CD4-positive, alpha-beta T cell (primary cell): ENCODE measurements around the gene SLC30A9. TPM values are rescaled to one million over a fixed set of nuclear protein-coding genes. Genes with fewer than 3 reads are reported as not detected.

Experiments
- ATAC-seq: fragments of 200-7000 bp; cut with Tn5 transposase; one replicate; pipeline ENCODE4 v1.10.0; 2022; ENCODE audit warnings: mild to moderate bottlenecking; ENCODE audit not compliant: poor library complexity
- CTCF ChIA-PET: fragments of 350-600 bp; sonication (Branson Sonifier 250); formaldehyde crosslinking; loops from one replicate; lab custom pipeline; 2021; ENCODE audit warnings: antibody characterized with exemption, inconsistent platforms; lab: Charles Lee
- POLR2A ChIA-PET: fragments of 350-600 bp; sonication (Branson Sonifier 250); formaldehyde crosslinking; loops from one replicate; lab custom pipeline; 2021; ENCODE audit warnings: antibody characterized with exemption, inconsistent platforms; lab: Charles Lee
- DNase-seq, 14 experiments: peaks; one replicate each; pipeline ENCODE4 v3.0.0-alpha.2; 2013 to 2020; ENCODE audit warnings: mixed read lengths in 2 of 14
- H3K27ac ChIP-seq, 2 donors: one replicate each; pipeline versions ENCODE4 v1.5.1 to v1.7.0; 2013; ENCODE audit warnings: low read length in 2 of 2, low read depth in 1 of 2, mild to moderate bottlenecking in 1 of 2
- H3K27me3 ChIP-seq, 2 experiments: 1 replicate in 1 of 2; 2 replicates in 1 of 2; pipeline versions ENCODE4 v1.6.1 to v1.7.0; 2013; ENCODE audit warnings: low read length in 2 of 2, control low read depth in 1 of 2, mild to moderate bottlenecking in 1 of 2, moderate library complexity in 1 of 2; ENCODE audit not compliant: insufficient read depth in 2 of 2, control insufficient read depth in 1 of 2
- H3K36me3 ChIP-seq: one replicate; pipeline ENCODE4 v1.6.1; 2013; ENCODE audit warnings: low read length, control low read depth; ENCODE audit not compliant: insufficient read depth
- H3K4me1 ChIP-seq: one replicate; pipeline ENCODE4 v1.6.1; 2013; ENCODE audit warnings: low read length, control low read depth; ENCODE audit not compliant: insufficient read depth
- H3K4me3 ChIP-seq: one replicate; pipeline ENCODE4 v1.5.1; 2013; ENCODE audit warnings: mild to moderate bottlenecking, low read length, moderate library complexity
- H3K9me3 ChIP-seq, 2 experiments: 1 replicate in 1 of 2; 2 replicates in 1 of 2; pipeline versions ENCODE4 v1.6.1 to v1.7.0; 2013; ENCODE audit warnings: low read length in 2 of 2, mild to moderate bottlenecking in 2 of 2, control low read depth in 1 of 2, moderate library complexity in 1 of 2; ENCODE audit not compliant: control insufficient read depth in 1 of 2, insufficient read depth in 1 of 2
- H3K27ac Mint-ChIP-seq: one replicate; pipeline ENCODE4 v1.8.0; 2020; ENCODE audit warnings: mixed read lengths
- H3K27me3 Mint-ChIP-seq: one replicate; pipeline ENCODE4 v1.8.0; 2021; ENCODE audit warnings: mixed read lengths
- H3K36me3 Mint-ChIP-seq: one replicate; pipeline ENCODE4 v1.8.0; 2021; ENCODE audit warnings: low read depth, mixed read lengths
- H3K4me1 Mint-ChIP-seq: one replicate; pipeline ENCODE4 v1.8.0; 2021; ENCODE audit warnings: low read depth, mixed read lengths
- H3K4me3 Mint-ChIP-seq: one replicate; pipeline ENCODE4 v1.8.0; 2020; ENCODE audit warnings: mild to moderate bottlenecking, mixed read lengths
- H3K9me3 Mint-ChIP-seq: one replicate; pipeline ENCODE4 v1.8.0; 2020; ENCODE audit warnings: mixed read lengths
- CTCF ChIP-seq: fragments of 200-600 bp; IDR thresholded peaks from one replicate; pipeline ENCODE4 v1.8.0; 2022; ENCODE audit warnings: antibody characterized with exemption, mild to moderate bottlenecking
- intact Hi-C, 2 experiments: fragments of 100-400 bp; cut with DNase I in 1 of 2; cut with micrococcal nuclease in 1 of 2; formaldehyde crosslinking; loops; one replicate each; pipeline versions ENCODE4 v1.15.1 to v1.9.0; 2023 to 2025; cut with DNase I, micrococcal nuclease
- polyA plus RNA-seq, 2 donors: library from polyadenylated mRNA; unstranded; fragments of 120-200 nt; gene quantifications; one replicate each; pipeline ENCODE4 v1.2.1, GENCODE V29; 2013
- total RNA-seq, 174 experiments: library from RNA in 2 of 174; stranded (reverse) in 2 of 174; gene quantifications; one replicate each; pipeline ENCODE4 v1.2.3 and lab custom pipeline; 2021 to 2026

The SLC30A9 gene
- 10 to 100 TPM; 18.2 to 20.4 TPM for total RNA-seq
- polyA plus RNA-seq (2013, experiment 1 of 2) = 21.0 TPM
- 25.2 TPM for polyA plus RNA-seq (2013, experiment 2 of 2)
- total RNA-seq (lab: John Stamatoyannopoulos, UW) = 29.8 to 153 (median 73.1) reads per million in 172 experiments

- Histone ChIP-seq H3K4me1 (peaks cover 22% of the 10 kb centered on the region), H3K36me3 (no peaks in the 10 kb centered on the region), H3K27ac (peak within 1 kb of the TSS; percentile 77), H3K4me3 (peak within 1 kb of the TSS; percentile 89), H3K27me3 (no peaks in the 10 kb centered on the region), H3K9me3 (no peaks in the 10 kb centered on the region)
- intact Hi-C loops = loop anchor here (1.0 to 2.0 kb wide), 2 partner anchors 55 to 56 kb away; partner anchors contain the start of gene TMEM33 (in 2 of the 2)
- DNase-seq (peak; percentile 84 to 98 (median 88)), ATAC-seq (peak; percentile 94)
- H3K27ac Mint-ChIP-seq = peak within 1 kb of the TSS; percentile 98
- ChIA-PET POLR2A (interaction anchor here (1.2 to 1.8 kb wide), 4 partner anchors 10 to 55 kb away, joined by 3 to 8 read pairs (median 4); partner anchors contain the start of gene TMEM33), CTCF (no interaction called here)
- peaks cover 42% of the 10 kb centered on the region for H3K4me1 Mint-ChIP-seq
- no peaks in the 10 kb centered on the region for H3K9me3 Mint-ChIP-seq
- H3K27me3 Mint-ChIP-seq = no peaks in the 10 kb centered on the region
- peak within 1 kb of the TSS; percentile 98 for H3K4me3 Mint-ChIP-seq
- peaks cover 18% of the 10 kb centered on the region for H3K36me3 Mint-ChIP-seq
- peak; percentile 26 for TF ChIP-seq CTCF
These were observed at the start of gene SLC30A9 for GRCh38 chr4:41990365-41991111. Gene SLC30A9 (plus strand): TSS chr4:41990530. CDS start chr4:41990652, 122 bp downstream.

GRCh38 chr4:41940834-41941233, 49.5 kb upstream of the SLC30A9 start:
- Mint-ChIP-seq H3K27me3 (no peaks in the 10 kb centered on the region), H3K4me3 (no peak overlapping the region), H3K4me1 (peaks cover 59% of the 10 kb centered on the region), H3K36me3 (peaks cover 75% of the 10 kb centered on the region), H3K27ac (no peak overlapping the region), H3K9me3 (no peaks in the 10 kb centered on the region)
- no peak for TF ChIP-seq CTCF
- DNase-seq = no peak
- H3K9me3 ChIP-seq = no peaks in the 10 kb centered on the region
- ChIA-PET CTCF (no interaction called here), POLR2A (no interaction called here)
- no peak overlapping the region for H3K4me3 ChIP-seq
- peaks cover 8% of the 10 kb centered on the region for H3K4me1 ChIP-seq
- H3K27me3 ChIP-seq = no peaks in the 10 kb centered on the region
- peaks cover 52% of the 10 kb centered on the region for H3K36me3 ChIP-seq
- ATAC-seq = no peak
- intact Hi-C loops = no loop called here
- no peak overlapping the region for H3K27ac ChIP-seq

DNA sequence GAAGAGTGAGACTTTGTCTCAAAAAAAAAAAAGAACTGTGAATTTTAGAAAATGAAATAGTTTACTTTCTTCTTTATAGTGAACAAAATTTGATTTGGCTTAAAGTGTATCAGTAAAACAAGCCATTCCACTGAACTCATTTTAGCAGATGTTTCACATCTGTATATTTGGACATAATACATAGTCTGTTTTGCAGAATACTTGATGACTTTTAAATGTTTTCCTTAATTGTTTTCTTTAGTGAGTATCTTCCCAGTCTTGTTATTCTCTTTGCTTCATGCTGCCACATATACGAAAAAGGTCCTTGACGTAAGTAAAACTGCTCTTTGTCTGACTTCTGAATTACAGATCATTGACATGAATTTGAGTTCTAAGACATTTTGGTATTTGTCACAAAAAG, 46.8 kb upstream of the SLC30A9 start:
- Histone ChIP-seq H3K27me3 (no peaks in the 10 kb centered on the region), H3K4me1 (no peaks in the 10 kb centered on the region), H3K36me3 (peaks cover 53% of the 10 kb centered on the region), H3K27ac (no peak overlapping the region), H3K4me3 (no peak overlapping the region), H3K9me3 (no peaks in the 10 kb centered on the region)
- H3K9me3 Mint-ChIP-seq = no peaks in the 10 kb centered on the region
- H3K27ac Mint-ChIP-seq = no peak overlapping the region
- no peak for DNase-seq
- no peak overlapping the region for H3K4me3 Mint-ChIP-seq
- CTCF ChIA-PET = no interaction called here
- TF ChIP-seq CTCF = no peak
- intact Hi-C loops = no loop called here
- no peak for ATAC-seq
- peaks cover 83% of the 10 kb centered on the region for H3K36me3 Mint-ChIP-seq
- peaks cover 35% of the 10 kb centered on the region for H3K4me1 Mint-ChIP-seq
- H3K27me3 Mint-ChIP-seq = no peaks in the 10 kb centered on the region
- POLR2A ChIA-PET = no interaction called here
